ENCODE measurements around the gene GCK.

DNA sequence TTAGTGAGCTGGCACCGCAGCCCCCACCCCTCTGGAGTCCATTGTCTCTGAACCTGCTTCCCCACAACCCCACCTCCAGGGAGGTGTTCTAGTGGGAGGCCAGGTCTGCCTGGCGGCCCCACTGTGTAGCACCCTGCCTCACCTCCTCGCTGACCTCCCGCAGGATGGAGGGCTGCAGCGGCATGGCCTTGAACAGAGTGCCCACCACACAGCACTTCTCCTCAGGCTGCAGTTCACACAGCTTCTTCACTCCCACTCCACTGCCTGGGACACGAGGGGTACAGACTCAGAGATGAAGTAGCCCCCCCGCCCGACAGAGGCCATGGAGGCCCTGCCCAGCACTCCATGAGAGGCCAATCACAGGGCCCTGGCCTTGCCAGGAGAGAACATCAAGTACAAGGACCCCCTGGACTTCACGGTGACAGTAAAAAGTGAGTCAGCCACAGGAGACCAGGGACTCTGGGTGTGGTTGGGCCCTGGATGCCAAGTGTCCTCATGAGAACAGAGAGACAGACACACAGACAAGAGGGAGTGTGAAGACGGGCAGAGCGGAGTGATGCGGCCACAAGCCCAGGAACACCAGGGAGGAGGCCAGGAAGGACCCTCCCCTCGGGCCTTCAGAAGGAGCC is 71.3 kb downstream of the GCK start:
- TF ChIP-seq, protein P1, sequence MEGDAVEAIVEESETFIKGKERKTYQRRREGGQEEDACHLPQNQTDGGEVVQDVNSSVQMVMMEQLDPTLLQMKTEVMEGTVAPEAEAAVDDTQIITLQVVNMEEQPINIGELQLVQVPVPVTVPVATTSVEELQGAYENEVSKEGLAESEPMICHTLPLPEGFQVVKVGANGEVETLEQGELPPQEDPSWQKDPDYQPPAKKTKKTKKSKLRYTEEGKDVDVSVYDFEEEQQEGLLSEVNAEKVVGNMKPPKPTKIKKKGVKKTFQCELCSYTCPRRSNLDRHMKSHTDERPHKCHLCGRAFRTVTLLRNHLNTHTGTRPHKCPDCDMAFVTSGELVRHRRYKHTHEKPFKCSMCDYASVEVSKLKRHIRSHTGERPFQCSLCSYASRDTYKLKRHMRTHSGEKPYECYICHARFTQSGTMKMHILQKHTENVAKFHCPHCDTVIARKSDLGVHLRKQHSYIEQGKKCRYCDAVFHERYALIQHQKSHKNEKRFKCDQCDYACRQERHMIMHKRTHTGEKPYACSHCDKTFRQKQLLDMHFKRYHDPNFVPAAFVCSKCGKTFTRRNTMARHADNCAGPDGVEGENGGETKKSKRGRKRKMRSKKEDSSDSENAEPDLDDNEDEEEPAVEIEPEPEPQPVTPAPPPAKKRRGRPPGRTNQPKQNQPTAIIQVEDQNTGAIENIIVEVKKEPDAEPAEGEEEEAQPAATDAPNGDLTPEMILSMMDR (IDR thresholded peaks at IDR 0.05), result no peak
- TF ChIP-seq POLR2AphosphoS5 (IDR thresholded peaks at IDR 0.05), result no peak
- no peak for TF ChIP-seq POLR2A (IDR thresholded peaks at IDR 0.05)

Measured in sigmoid colon (tissue), 4 donors.